Retinal pigment epithelial cell (primary cell): ENCODE measurements around the gene ZNF337.

Experiments
- DNase-seq: peaks from one replicate; pipeline ENCODE4 v3.0.0-alpha.2; 2010; ENCODE audit warnings: low read depth
- H3K4me3 ChIP-seq: 2 replicates; pipeline ENCODE4 v1.5.1; 2011; ENCODE audit warnings: mild to moderate bottlenecking, low read length, control low read depth, moderate library complexity
- CTCF ChIP-seq: conservative IDR thresholded peaks from 2 replicates; pipeline ENCODE4 v1.5.1; 2011; ENCODE audit warnings: low read depth, low read length, control low read depth, inconsistent platforms

The ZNF337 gene

GRCh38 chr20:25624500-25624939 lies 72.1 kb downstream of the ZNF337 start:
- no peak for DNase-seq
- no peak for TF ChIP-seq CTCF
- H3K4me3 ChIP-seq: peak overlapping the region; percentile 69
